Lung (tissue), 16 donors: ENCODE results near the gene UQCRHL. TPM values are rescaled to one million over a fixed set of nuclear protein-coding genes. Genes with fewer than 3 reads are reported as not detected.
"Not testable (repeated sequence)": the region's sequence is repeated elsewhere in the genome, so short reads cannot be mapped to it uniquely, and the experiment has no call there.

Experiments
- ATAC-seq: fragments of 200-7000 bp; cut with Tn5 transposase; one replicate; pipeline ENCODE4 v1.9.1; 2020; ENCODE audit warnings: moderate number of reproducible peaks; ENCODE audit not compliant: insufficient read depth, low FRiP score
- DNase-seq, 3 donors: peaks; one replicate each; pipeline ENCODE4 v3.0.0-alpha.2; 2013 to 2017
- H3K27ac ChIP-seq, 2 donors: one replicate each; pipeline ENCODE4 v1.5.1; 2013; ENCODE audit warnings: mild to moderate bottlenecking in 2 of 2, moderate library complexity in 2 of 2, control low read depth in 1 of 2, inconsistent platforms in 1 of 2, low read depth in 1 of 2, low read length in 1 of 2
- H3K27me3 ChIP-seq, 3 donors: one replicate each; pipeline ENCODE4 v1.5.1; 2013; ENCODE audit warnings: low read length in 2 of 3; ENCODE audit not compliant: control insufficient read depth in 3 of 3, insufficient read depth in 3 of 3
- H3K36me3 ChIP-seq, 4 donors: one replicate each; pipeline ENCODE4 v1.5.1; 2013; ENCODE audit warnings: low read length in 4 of 4, mild to moderate bottlenecking in 1 of 4, moderate library complexity in 1 of 4; ENCODE audit not compliant: control insufficient read depth in 4 of 4, insufficient read depth in 4 of 4
- H3K4me1 ChIP-seq, 5 donors: one replicate each; pipeline ENCODE4 v1.5.1; 2013; ENCODE audit warnings: low read length in 5 of 5, mild to moderate bottlenecking in 2 of 5, moderate library complexity in 1 of 5; ENCODE audit not compliant: control insufficient read depth in 5 of 5, insufficient read depth in 5 of 5
- H3K4me3 ChIP-seq: one replicate; pipeline ENCODE4 v1.5.1; 2013; ENCODE audit warnings: mild to moderate bottlenecking, control low read depth, moderate library complexity
- H3K9ac ChIP-seq, 2 donors: one replicate each; pipeline ENCODE4 v1.5.1; 2013; ENCODE audit warnings: low read length in 2 of 2, control low read depth in 1 of 2; ENCODE audit not compliant: insufficient read depth in 1 of 2
- H3K9me3 ChIP-seq, 4 donors: one replicate each; pipeline ENCODE4 v1.5.1; 2013; ENCODE audit warnings: low read length in 3 of 4, mild to moderate bottlenecking in 1 of 4, moderate library complexity in 1 of 4; ENCODE audit not compliant: control insufficient read depth in 4 of 4, insufficient read depth in 3 of 4
- WGBS, 2 donors: extraction: QIAGEN DNeasy Blood & Tissue Kit; methylation state at CpG; one replicate each; pipeline ENCODE4 v1.1.7; 2013; 5-methylcytosine and 5-hydroxymethylcytosine counted together
- long read RNA-seq, 5 donors: transcript quantifications; one replicate each; lab custom pipeline, GENCODE V29; 2026
- polyA plus RNA-seq, 2 donors: library from polyadenylated mRNA; stranded (reverse); fragments of 200-250 nt; gene quantifications; one replicate each; pipeline ENCODE4 v1.2.1, GENCODE V29; 2013
- total RNA-seq, 2 donors: library from RNA; depleted of rRNA in 1 of 2; stranded (reverse); fragments of >200 nt in 1 of 2; gene quantifications; one replicate each; pipeline ENCODE4 v1.2.1, GENCODE V29; 2014 to 2021
- TF ChIP-seq, protein P1 (sequence below): IDR thresholded peaks from 2 replicates; pipeline ENCODE4 v1.5.1; 2012; ENCODE audit warnings: mild to moderate bottlenecking; ENCODE audit errors: control extremely low read depth, extremely low read depth
- donor health status: control.
- donor health status: control.
- donor health status: Bipolar disorder and iron deficiency.
- donor health status: healthy.
- donor health status: DM: yes; HTN: yes; CAD: no.

Gene UQCRHL
- total RNA-seq (1 to 10 TPM; 1.1 to 4.6 TPM), polyA plus RNA-seq (1 to 10 TPM; 1.6 to 1.8 TPM)
- long read RNA-seq, donor 1, transcript UQCRHL-201 (1 exons, 2,180 nt): major isoform, 10 of 10 reads
- long read RNA-seq, donor 1, partial matches to known transcripts: 0 of 10 reads
- long read RNA-seq, donor 1, other reads (novel, unspliced or antisense): 0 of 10 reads
- long read RNA-seq, donor 2, partial matches to known transcripts: 0 of 3 reads
- long read RNA-seq, donor 2, other reads (novel, unspliced or antisense): 0 of 3 reads
- long read RNA-seq, donor 3, transcript UQCRHL-201 (1 exons, 2,180 nt): major isoform, 12 of 12 reads
- long read RNA-seq, donor 3, partial matches to known transcripts: 0 of 12 reads
- long read RNA-seq, donor 3, other reads (novel, unspliced or antisense): 0 of 12 reads
- long read RNA-seq, donor 4, transcript UQCRHL-201 (1 exons, 2,180 nt): major isoform, 10 of 10 reads
- long read RNA-seq, donor 4, partial matches to known transcripts: 0 of 10 reads
- long read RNA-seq, donor 4, other reads (novel, unspliced or antisense): 0 of 10 reads
- long read RNA-seq, donor 5, transcript UQCRHL-201 (1 exons, 2,180 nt): major isoform, 15 of 15 reads
- long read RNA-seq, donor 5, partial matches to known transcripts: 0 of 15 reads
- long read RNA-seq, donor 5, other reads (novel, unspliced or antisense): 0 of 15 reads

DNA sequence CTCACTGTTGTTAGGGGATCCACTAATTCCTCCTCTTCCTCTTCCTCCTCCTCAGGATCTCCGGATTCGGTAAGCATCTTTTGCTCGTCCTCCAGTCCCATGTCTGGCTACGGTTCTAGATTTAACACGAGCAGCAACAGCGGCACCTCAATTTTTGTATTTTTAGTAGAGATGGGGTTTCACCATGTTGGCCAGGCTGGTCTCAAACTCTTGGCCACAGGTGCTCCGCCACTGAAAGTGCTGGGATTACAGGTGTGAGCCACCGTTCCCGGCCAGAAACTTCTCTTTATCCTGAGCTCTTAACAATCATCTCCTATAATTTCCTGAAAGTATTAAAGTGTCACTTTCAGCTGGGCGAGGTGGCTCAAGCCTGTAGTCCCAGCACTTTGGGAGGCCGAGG lies at the start of gene UQCRHL:
TSS of gene UQCRHL (minus strand) at position 101 of the 400 bp plus-strand sequence. CDS start at position 101, 0 bp downstream.
- not testable (repeated sequence) for H3K9ac ChIP-seq, ATAC-seq, H3K27me3 ChIP-seq, H3K4me3 ChIP-seq, H3K4me1 ChIP-seq, H3K36me3 ChIP-seq, H3K9me3 ChIP-seq, DNase-seq, H3K27ac ChIP-seq
- WGBS, 2 donors: 85 to 94% methylated on average over 11 of the region's 11 CpGs

DNA sequence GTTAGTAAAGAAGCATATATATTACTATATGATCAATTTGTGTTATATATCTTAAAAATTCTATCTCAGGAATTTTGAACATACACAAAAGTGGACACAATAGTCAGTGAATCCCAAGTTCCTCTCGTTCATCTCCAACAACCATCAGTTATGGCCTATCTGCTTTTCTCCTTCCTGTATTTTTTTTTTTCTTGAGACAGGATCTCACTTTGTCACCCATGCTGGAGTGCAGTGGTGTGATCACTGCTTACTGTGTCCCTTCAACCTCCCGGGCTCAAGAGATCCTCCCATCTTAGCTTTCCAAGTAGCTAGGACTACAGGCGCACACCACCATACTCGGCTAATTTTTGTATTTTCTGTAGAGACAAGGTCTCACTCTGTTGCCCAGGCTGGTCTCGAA lies 49.4 kb upstream of the UQCRHL start:
- no peak for ATAC-seq
- TF ChIP-seq, protein P1, sequence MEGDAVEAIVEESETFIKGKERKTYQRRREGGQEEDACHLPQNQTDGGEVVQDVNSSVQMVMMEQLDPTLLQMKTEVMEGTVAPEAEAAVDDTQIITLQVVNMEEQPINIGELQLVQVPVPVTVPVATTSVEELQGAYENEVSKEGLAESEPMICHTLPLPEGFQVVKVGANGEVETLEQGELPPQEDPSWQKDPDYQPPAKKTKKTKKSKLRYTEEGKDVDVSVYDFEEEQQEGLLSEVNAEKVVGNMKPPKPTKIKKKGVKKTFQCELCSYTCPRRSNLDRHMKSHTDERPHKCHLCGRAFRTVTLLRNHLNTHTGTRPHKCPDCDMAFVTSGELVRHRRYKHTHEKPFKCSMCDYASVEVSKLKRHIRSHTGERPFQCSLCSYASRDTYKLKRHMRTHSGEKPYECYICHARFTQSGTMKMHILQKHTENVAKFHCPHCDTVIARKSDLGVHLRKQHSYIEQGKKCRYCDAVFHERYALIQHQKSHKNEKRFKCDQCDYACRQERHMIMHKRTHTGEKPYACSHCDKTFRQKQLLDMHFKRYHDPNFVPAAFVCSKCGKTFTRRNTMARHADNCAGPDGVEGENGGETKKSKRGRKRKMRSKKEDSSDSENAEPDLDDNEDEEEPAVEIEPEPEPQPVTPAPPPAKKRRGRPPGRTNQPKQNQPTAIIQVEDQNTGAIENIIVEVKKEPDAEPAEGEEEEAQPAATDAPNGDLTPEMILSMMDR: no peak
- H3K4me3 ChIP-seq: no peak overlapping the region
- peaks cover 0 to 1% (median 0%) of the 10 kb centered on the region in 4 donors for H3K36me3 ChIP-seq
- no peaks in the 10 kb centered on the region for H3K9me3 ChIP-seq
- H3K9ac ChIP-seq: no peak overlapping the region
- DNase-seq: no peak
- 87 to 92% methylated on average over 5 of the region's 5 CpGs for WGBS, 2 donors
- H3K4me1 ChIP-seq: peaks cover 0 to 12% (median 2%) of the 10 kb centered on the region in 5 donors
- H3K27me3 ChIP-seq: no peaks in the 10 kb centered on the region
- no peak overlapping the region for H3K27ac ChIP-seq

DNA sequence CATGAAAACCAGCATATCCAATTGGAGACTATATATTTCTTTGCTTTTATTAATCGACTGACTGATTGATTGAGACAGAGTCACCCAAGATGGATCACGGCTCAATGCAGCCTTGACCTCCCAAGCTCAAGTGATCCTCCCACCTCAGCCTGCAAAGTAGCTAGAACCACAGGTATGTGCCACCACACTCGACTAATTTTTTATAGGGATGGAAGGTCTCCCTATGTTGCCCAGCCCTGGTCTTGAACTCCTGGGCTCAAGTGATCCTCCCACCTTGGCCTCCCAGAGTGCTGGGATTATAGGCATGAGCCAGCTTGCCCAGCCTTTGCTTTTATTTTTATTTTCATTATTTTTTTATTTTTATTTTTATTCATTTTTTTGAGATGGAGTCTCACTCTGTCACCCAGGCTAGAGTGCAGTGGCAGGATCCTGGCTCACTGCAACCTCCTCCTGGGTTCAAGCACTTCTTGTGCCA lies 45.4 kb upstream of the UQCRHL start:
- Histone ChIP-seq H3K9me3 (no peaks in the 10 kb centered on the region), H3K27ac (no peak overlapping the region), H3K9ac (no peak overlapping the region), H3K4me3 (no peak overlapping the region), H3K4me1 (peaks cover 2 to 19% (median 5%) of the 10 kb centered on the region in 5 donors), H3K27me3 (no peaks in the 10 kb centered on the region), H3K36me3 (no peaks in the 10 kb centered on the region)
- TF ChIP-seq, protein P1: no peak
- ATAC-seq (no peak), DNase-seq (no peak)
- WGBS, 2 donors: 89 to 90% methylated on average over 3 of the region's 3 CpGs
